ENCODE measurements around the gene ALX3.

DNA sequence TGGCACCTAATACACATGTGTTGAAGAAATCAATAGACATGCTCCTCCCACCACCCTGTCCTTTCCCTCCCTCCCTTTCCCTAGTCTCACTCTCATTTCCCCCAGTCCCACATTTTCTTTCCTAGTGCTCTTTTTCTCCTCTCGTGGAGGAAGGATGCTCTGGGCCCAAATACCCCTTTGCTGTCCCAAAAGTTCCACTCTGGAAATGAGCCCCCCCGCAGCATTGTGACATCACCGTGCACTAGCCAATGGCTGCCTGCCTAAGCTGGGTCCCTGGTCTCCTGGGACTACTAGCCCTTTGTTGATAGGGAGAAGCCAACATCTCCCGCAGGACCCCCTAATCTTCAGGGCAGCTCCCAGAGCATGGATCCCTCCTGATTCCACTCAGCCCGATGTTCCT lies 41.7 kb upstream of the ALX3 start, which contains the start of gene UBL4B:
- TF ChIP-seq, protein P1, sequence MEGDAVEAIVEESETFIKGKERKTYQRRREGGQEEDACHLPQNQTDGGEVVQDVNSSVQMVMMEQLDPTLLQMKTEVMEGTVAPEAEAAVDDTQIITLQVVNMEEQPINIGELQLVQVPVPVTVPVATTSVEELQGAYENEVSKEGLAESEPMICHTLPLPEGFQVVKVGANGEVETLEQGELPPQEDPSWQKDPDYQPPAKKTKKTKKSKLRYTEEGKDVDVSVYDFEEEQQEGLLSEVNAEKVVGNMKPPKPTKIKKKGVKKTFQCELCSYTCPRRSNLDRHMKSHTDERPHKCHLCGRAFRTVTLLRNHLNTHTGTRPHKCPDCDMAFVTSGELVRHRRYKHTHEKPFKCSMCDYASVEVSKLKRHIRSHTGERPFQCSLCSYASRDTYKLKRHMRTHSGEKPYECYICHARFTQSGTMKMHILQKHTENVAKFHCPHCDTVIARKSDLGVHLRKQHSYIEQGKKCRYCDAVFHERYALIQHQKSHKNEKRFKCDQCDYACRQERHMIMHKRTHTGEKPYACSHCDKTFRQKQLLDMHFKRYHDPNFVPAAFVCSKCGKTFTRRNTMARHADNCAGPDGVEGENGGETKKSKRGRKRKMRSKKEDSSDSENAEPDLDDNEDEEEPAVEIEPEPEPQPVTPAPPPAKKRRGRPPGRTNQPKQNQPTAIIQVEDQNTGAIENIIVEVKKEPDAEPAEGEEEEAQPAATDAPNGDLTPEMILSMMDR (IDR thresholded peaks at IDR 0.05): no peak
- TF ChIP-seq POLR2AphosphoS5 (IDR thresholded peaks at IDR 0.05): no peak
